CD8-positive, alpha-beta memory T cell (primary cell): ENCODE measurements around the gene CTNNA2. TPM values are rescaled to one million over a fixed set of nuclear protein-coding genes. Genes with fewer than 3 reads are reported as not detected.

Experiments used
- CTCF ChIA-PET: fragments of 350-600 bp; sonication (Branson Sonifier 250); formaldehyde crosslinking; loops from one replicate; lab custom pipeline; 2021; ENCODE audit warnings: antibody characterized with exemption; lab: Charles Lee
- POLR2A ChIA-PET: fragments of 350-600 bp; sonication (Branson Sonifier 250); formaldehyde crosslinking; loops from one replicate; lab custom pipeline; 2021; ENCODE audit warnings: antibody characterized with exemption; lab: Charles Lee
- DNase-seq, 5 donors: peaks; one replicate each; pipeline versions ENCODE4 v3.0.0 to v3.0.0-alpha.2; 2020 to 2022; ENCODE audit warnings: mixed read lengths in 1 of 5
- H3K27ac ChIP-seq: one replicate; pipeline ENCODE4 v1.7.0; 2013; ENCODE audit warnings: low read depth, mild to moderate bottlenecking, low read length, moderate library complexity
- H3K27me3 ChIP-seq: 2 replicates; pipeline ENCODE4 v1.7.0; 2013; ENCODE audit warnings: low read length, mild to moderate bottlenecking; ENCODE audit not compliant: insufficient read depth, poor library complexity, severe bottlenecking
- H3K36me3 ChIP-seq: 2 replicates; pipeline ENCODE4 v1.7.0; 2013; ENCODE audit warnings: mild to moderate bottlenecking, low read length, moderate library complexity; ENCODE audit not compliant: insufficient read depth
- H3K4me1 ChIP-seq: 2 replicates; pipeline ENCODE4 v1.7.0; 2013; ENCODE audit warnings: mild to moderate bottlenecking, low read length, moderate library complexity; ENCODE audit not compliant: insufficient read depth
- H3K4me3 ChIP-seq: 2 replicates; pipeline ENCODE4 v1.7.0; 2013; ENCODE audit warnings: mild to moderate bottlenecking, low read length
- H3K9me3 ChIP-seq: 2 replicates; pipeline ENCODE4 v1.7.0; 2013; ENCODE audit warnings: mild to moderate bottlenecking, low read length
- H3K27ac Mint-ChIP-seq, 8 donors: one replicate each; pipeline ENCODE4 v1.8.0; 2020 to 2021; ENCODE audit warnings: mixed read lengths in 8 of 8, mild to moderate bottlenecking in 6 of 8, inconsistent platforms in 3 of 8, moderate library complexity in 3 of 8
- H3K27me3 Mint-ChIP-seq, 2 donors: one replicate each; pipeline ENCODE4 v1.8.0; 2020 to 2021; ENCODE audit warnings: mixed read lengths in 2 of 2, mild to moderate bottlenecking in 1 of 2, moderate library complexity in 1 of 2
- H3K36me3 Mint-ChIP-seq, 3 donors: one replicate each; pipeline ENCODE4 v1.8.0; 2020 to 2021; ENCODE audit warnings: mixed read lengths in 3 of 3, inconsistent platforms in 1 of 3, mild to moderate bottlenecking in 1 of 3
- H3K4me1 Mint-ChIP-seq, 3 donors: one replicate each; pipeline ENCODE4 v1.8.0; 2020 to 2021; ENCODE audit warnings: mixed read lengths in 3 of 3, inconsistent platforms in 1 of 3, mild to moderate bottlenecking in 1 of 3
- H3K4me3 Mint-ChIP-seq, 7 donors: one replicate each; pipeline ENCODE4 v1.8.0; 2020 to 2021; ENCODE audit warnings: mixed read lengths in 7 of 7, mild to moderate bottlenecking in 6 of 7, moderate library complexity in 4 of 7, inconsistent platforms in 2 of 7
- H3K9me3 Mint-ChIP-seq, 5 donors: one replicate each; pipeline ENCODE4 v1.8.0; 2020 to 2022; ENCODE audit warnings: mixed read lengths in 5 of 5, mild to moderate bottlenecking in 3 of 5, moderate library complexity in 2 of 5, inconsistent platforms in 1 of 5
- polyA plus RNA-seq: library from polyadenylated mRNA; unstranded; fragments of 300-500 nt; fragmentation: Illumina TruSeq; gene quantifications from one replicate; pipeline ENCODE4 v1.2.3, GENCODE V29; 2021
- total RNA-seq, 2 experiments: library from RNA; stranded (reverse); gene quantifications; one replicate each; pipeline ENCODE4 v1.2.3, GENCODE V29; 2021

Gene CTNNA2
- total and polyA plus RNA-seq, 3 experiments from 2014 or later, result not detected

GRCh38 chr2:79975791-79976565 lies 463.1 kb downstream of the CTNNA2 start:
- peaks cover 6 to 12% (median 7%) of the 10 kb centered on the region in 5 donors for H3K9me3 Mint-ChIP-seq

GRCh38 chr2:79977792-79978191 lies 464.9 kb downstream of the CTNNA2 start:
- H3K9me3 ChIP-seq, result no peaks in the 10 kb centered on the region
- peaks cover 6 to 12% (median 7%) of the 10 kb centered on the region in 5 donors for H3K9me3 Mint-ChIP-seq
- H3K36me3 ChIP-seq, result no peaks in the 10 kb centered on the region
- CTCF ChIA-PET, result no interaction called here
- no peaks in the 10 kb centered on the region for H3K27me3 Mint-ChIP-seq
- POLR2A ChIA-PET, result no interaction called here
- no peaks in the 10 kb centered on the region for H3K36me3 Mint-ChIP-seq
- no peak overlapping the region for H3K4me3 Mint-ChIP-seq
- H3K27ac ChIP-seq, result no peak overlapping the region
- H3K4me3 ChIP-seq, result no peak overlapping the region
- no peak overlapping the region for H3K27ac Mint-ChIP-seq
- no peaks in the 10 kb centered on the region for H3K27me3 ChIP-seq
- H3K4me1 ChIP-seq, result no peaks in the 10 kb centered on the region
- no peak for DNase-seq
- no peaks in the 10 kb centered on the region for H3K4me1 Mint-ChIP-seq

More at GRCh38 chr2:79975791-79976565, 463.1 kb downstream of the CTNNA2 start:
- Mint-ChIP-seq H3K27me3 (no peaks in the 10 kb centered on the region), H3K4me1 (no peaks in the 10 kb centered on the region), H3K27ac (no peak overlapping the region), H3K36me3 (no peaks in the 10 kb centered on the region), H3K4me3 (no peak overlapping the region)
- CTCF ChIA-PET, result no interaction called here
- H3K36me3 ChIP-seq, result no peaks in the 10 kb centered on the region
- no peak overlapping the region for H3K27ac ChIP-seq
- H3K9me3 ChIP-seq, result no peaks in the 10 kb centered on the region
- H3K27me3 ChIP-seq, result no peaks in the 10 kb centered on the region
- H3K4me3 ChIP-seq, result no peak overlapping the region
- no peaks in the 10 kb centered on the region for H3K4me1 ChIP-seq
- POLR2A ChIA-PET, result no interaction called here
- no peak for DNase-seq

- Histone ChIP-seq H3K4me1 (no peaks in the 10 kb centered on the region), H3K4me3 (no peak overlapping the region), H3K36me3 (no peaks in the 10 kb centered on the region), H3K9me3 (no peaks in the 10 kb centered on the region), H3K27me3 (no peaks in the 10 kb centered on the region), H3K27ac (no peak overlapping the region)
- H3K9me3 Mint-ChIP-seq, result peaks cover 5 to 10% (median 6%) of the 10 kb centered on the region in 5 donors
- CTCF ChIA-PET, result no interaction called here
- no peaks in the 10 kb centered on the region for H3K27me3 Mint-ChIP-seq
- no peaks in the 10 kb centered on the region for H3K36me3 Mint-ChIP-seq
- no peak overlapping the region for H3K27ac Mint-ChIP-seq
- POLR2A ChIA-PET, result no interaction called here
- DNase-seq, result no peak
- H3K4me3 Mint-ChIP-seq, result no peak overlapping the region
- no peaks in the 10 kb centered on the region for H3K4me1 Mint-ChIP-seq
These were observed 467.3 kb downstream of the CTNNA2 start for GRCh38 chr2:79980116-79980515.

- Mint-ChIP-seq H3K4me3 (no peak overlapping the region), H3K36me3 (no peaks in the 10 kb centered on the region), H3K4me1 (no peaks in the 10 kb centered on the region), H3K27ac (no peak overlapping the region), H3K9me3 (peaks cover 2 to 11% (median 5%) of the 10 kb centered on the region in 5 donors), H3K27me3 (no peaks in the 10 kb centered on the region)
- H3K36me3 ChIP-seq, result no peaks in the 10 kb centered on the region
- H3K4me3 ChIP-seq, result no peak overlapping the region
- no peak overlapping the region for H3K27ac ChIP-seq
- no peaks in the 10 kb centered on the region for H3K4me1 ChIP-seq
- POLR2A ChIA-PET, result no interaction called here
- DNase-seq, result no peak
- no peaks in the 10 kb centered on the region for H3K27me3 ChIP-seq
- no peaks in the 10 kb centered on the region for H3K9me3 ChIP-seq
- CTCF ChIA-PET, result no interaction called here
These were observed 468.0 kb downstream of the CTNNA2 start for GRCh38 chr2:79980816-79981215.

GRCh38 chr2:79981316-79981715 lies 468.5 kb downstream of the CTNNA2 start:
- H3K4me3 ChIP-seq, result no peak overlapping the region
- no peak overlapping the region for H3K27ac ChIP-seq
- Mint-ChIP-seq H3K9me3 (peaks cover 0 to 8% (median 3%) of the 10 kb centered on the region in 5 donors), H3K4me3 (no peak overlapping the region), H3K36me3 (no peaks in the 10 kb centered on the region), H3K27me3 (no peaks in the 10 kb centered on the region), H3K4me1 (no peaks in the 10 kb centered on the region), H3K27ac (no peak overlapping the region)
- no peaks in the 10 kb centered on the region for H3K4me1 ChIP-seq
- ChIA-PET POLR2A (no interaction called here), CTCF (no interaction called here)
- no peaks in the 10 kb centered on the region for H3K27me3 ChIP-seq
- no peaks in the 10 kb centered on the region for H3K9me3 ChIP-seq
- no peaks in the 10 kb centered on the region for H3K36me3 ChIP-seq
- no peak for DNase-seq

GRCh38 chr2:79982445-79982844 lies 469.6 kb downstream of the CTNNA2 start:
- no peaks in the 10 kb centered on the region for H3K4me1 Mint-ChIP-seq
- H3K27me3 Mint-ChIP-seq, result no peaks in the 10 kb centered on the region
- ChIA-PET POLR2A (no interaction called here), CTCF (no interaction called here)
- Histone ChIP-seq H3K9me3 (no peaks in the 10 kb centered on the region), H3K4me3 (no peak overlapping the region), H3K36me3 (no peaks in the 10 kb centered on the region), H3K27ac (no peak overlapping the region), H3K4me1 (no peaks in the 10 kb centered on the region), H3K27me3 (no peaks in the 10 kb centered on the region)
- no peak overlapping the region for H3K27ac Mint-ChIP-seq
- DNase-seq, result no peak
- H3K4me3 Mint-ChIP-seq, result no peak overlapping the region
- no peaks in the 10 kb centered on the region for H3K36me3 Mint-ChIP-seq
- peaks cover 0 to 8% (median 6%) of the 10 kb centered on the region in 5 donors for H3K9me3 Mint-ChIP-seq

- H3K4me3 Mint-ChIP-seq, result no peak overlapping the region
- no peak for DNase-seq
- no peaks in the 10 kb centered on the region for H3K4me1 ChIP-seq
- no peaks in the 10 kb centered on the region for H3K36me3 Mint-ChIP-seq
- H3K36me3 ChIP-seq, result no peaks in the 10 kb centered on the region
- no peaks in the 10 kb centered on the region for H3K27me3 ChIP-seq
- POLR2A ChIA-PET, result no interaction called here
- H3K4me1 Mint-ChIP-seq, result no peaks in the 10 kb centered on the region
- no peak overlapping the region for H3K27ac ChIP-seq
- H3K27ac Mint-ChIP-seq, result no peak overlapping the region
- CTCF ChIA-PET, result no interaction called here
- H3K4me3 ChIP-seq, result no peak overlapping the region
- H3K27me3 Mint-ChIP-seq, result no peaks in the 10 kb centered on the region
- H3K9me3 ChIP-seq, result no peaks in the 10 kb centered on the region
- peaks cover 2 to 6% (median 4%) of the 10 kb centered on the region in 5 donors for H3K9me3 Mint-ChIP-seq
These were observed 471.6 kb downstream of the CTNNA2 start for GRCh38 chr2:79984476-79984875.

GRCh38 chr2:79985145-79985544 lies 472.3 kb downstream of the CTNNA2 start:
- Mint-ChIP-seq H3K4me3 (no peak overlapping the region), H3K27me3 (no peaks in the 10 kb centered on the region), H3K36me3 (no peaks in the 10 kb centered on the region), H3K4me1 (no peaks in the 10 kb centered on the region), H3K9me3 (peaks cover 2 to 5% (median 4%) of the 10 kb centered on the region in 5 donors), H3K27ac (no peak overlapping the region)
- Histone ChIP-seq H3K27ac (no peak overlapping the region), H3K27me3 (no peaks in the 10 kb centered on the region), H3K9me3 (no peaks in the 10 kb centered on the region), H3K4me3 (no peak overlapping the region), H3K36me3 (no peaks in the 10 kb centered on the region), H3K4me1 (no peaks in the 10 kb centered on the region)
- no peak for DNase-seq
- ChIA-PET CTCF (no interaction called here), POLR2A (no interaction called here)
